Fibroblast of pulmonary artery (primary cell): Measurements from ENCODE around the gene CACTIN.

Experiments used
- DNase-seq: peaks from one replicate; pipeline ENCODE4 v3.0.0-alpha.2; 2010; ENCODE audit warnings: low read depth
- H3K4me3 ChIP-seq: replicated peaks from 2 replicates; pipeline ENCODE4 v1.5.1; 2011; ENCODE audit warnings: low read depth, mild to moderate bottlenecking, control low read depth, low read length, moderate library complexity
- CTCF ChIP-seq: IDR thresholded peaks from 2 replicates; pipeline ENCODE4 v1.5.1; 2011; ENCODE audit warnings: mild to moderate bottlenecking, control low read depth, low read length, inconsistent platforms; ENCODE audit errors: missing control alignments

The CACTIN gene

GRCh38 chr19:3575949-3576673 is 50.5 kb downstream of the CACTIN start:
- H3K4me3 ChIP-seq = no peak overlapping the region
- no peak for DNase-seq
- TF ChIP-seq CTCF = no peak

GRCh38 chr19:3575260-3575741 is 51.3 kb downstream of the CACTIN start:
- no peak overlapping the region for H3K4me3 ChIP-seq
- TF ChIP-seq CTCF = peak; percentile 20
- DNase-seq = peak; percentile 39

- TF ChIP-seq CTCF = no peak
- peak; percentile 97 for DNase-seq
- peak overlapping the region; percentile 88 for H3K4me3 ChIP-seq
Measured at GRCh38 chr19:3573858-3574637, 52.5 kb downstream of the CACTIN start.

- DNase-seq = no peak
- TF ChIP-seq CTCF = no peak
- peak overlapping the region; percentile 88 for H3K4me3 ChIP-seq
Measured at GRCh38 chr19:3573162-3573857, 53.3 kb downstream of the CACTIN start.

- peak within 1 kb of the TSS; percentile 88 for H3K4me3 ChIP-seq
- DNase-seq = no peak
- TF ChIP-seq CTCF = no peak
Measured at GRCh38 chr19:3572855-3573161, 53.8 kb downstream of the CACTIN start, which contains the start of gene HMG20B. HMG20B (plus strand) TSS chr19:3572944; CDS start chr19:3573310, 366 bp downstream.

- peak; percentile 100 for DNase-seq
- peak overlapping the region; percentile 63 for H3K4me3 ChIP-seq
- TF ChIP-seq CTCF = no peak
Measured at GRCh38 chr19:3572132-3572854, 54.3 kb downstream of the CACTIN start.
